Measurements from ENCODE around the gene PRDM16.

Gene PRDM16

GRCh38 chr1:3183411-3183810 lies 114.4 kb downstream of the PRDM16 start:
- no peak for DNase-seq (ENCODE audit: low spot score)

DNA sequence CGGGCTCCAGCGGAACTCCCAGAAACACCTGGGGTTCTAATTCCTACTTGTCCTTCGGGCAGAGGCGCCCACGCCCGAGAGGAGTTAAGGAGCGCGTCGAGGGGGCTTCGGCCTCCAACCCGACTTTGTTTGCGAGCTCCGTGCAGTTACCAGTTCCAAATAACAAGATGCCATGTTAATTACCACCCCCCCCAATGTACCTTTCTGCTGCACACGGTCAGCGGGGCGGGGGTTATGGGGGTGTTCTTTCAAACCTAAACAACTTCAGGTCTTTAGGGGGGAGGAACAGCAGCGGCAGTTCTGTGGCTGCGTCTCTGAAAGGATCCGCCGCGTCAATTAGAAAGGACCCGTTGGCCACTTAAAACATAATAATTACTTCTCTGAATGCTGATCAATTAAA lies 114.8 kb downstream of the PRDM16 start:
- no peak for DNase-seq (ENCODE audit: low spot score)

- DNase-seq (ENCODE audit: low spot score) = no peak
These were observed 115.7 kb downstream of the PRDM16 start for GRCh38 chr1:3184666-3185065.

- DNase-seq (ENCODE audit: low spot score) = no peak
These were observed 117.0 kb downstream of the PRDM16 start for GRCh38 chr1:3185896-3186525.

DNA sequence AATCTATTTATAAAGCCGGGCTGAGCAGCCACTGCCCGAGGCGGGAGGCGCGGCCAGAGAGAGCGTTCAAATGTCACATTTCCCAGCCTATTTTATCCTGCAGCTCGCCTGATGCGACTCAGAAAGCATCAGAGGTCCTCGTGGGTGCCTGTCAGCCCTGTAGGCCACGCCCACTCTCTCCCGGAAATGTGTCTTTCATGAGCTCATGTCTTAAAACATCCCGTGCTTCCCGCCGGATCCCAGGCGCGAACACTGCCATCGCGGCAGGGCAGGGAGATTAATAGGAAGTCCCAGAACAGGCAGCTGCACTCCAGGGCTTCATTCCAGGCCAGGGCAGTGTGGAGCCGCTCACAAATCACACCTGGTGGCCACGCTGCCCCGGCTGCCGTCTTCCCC lies 117.5 kb downstream of the PRDM16 start:
- DNase-seq (ENCODE audit: low spot score) = peak; percentile 79

GRCh38 chr1:3187415-3188149 lies 118.6 kb downstream of the PRDM16 start:
- DNase-seq (ENCODE audit: low spot score) = no peak

GRCh38 chr1:3188150-3188971 lies 119.4 kb downstream of the PRDM16 start:
- no peak for DNase-seq (ENCODE audit: low spot score)

DNA sequence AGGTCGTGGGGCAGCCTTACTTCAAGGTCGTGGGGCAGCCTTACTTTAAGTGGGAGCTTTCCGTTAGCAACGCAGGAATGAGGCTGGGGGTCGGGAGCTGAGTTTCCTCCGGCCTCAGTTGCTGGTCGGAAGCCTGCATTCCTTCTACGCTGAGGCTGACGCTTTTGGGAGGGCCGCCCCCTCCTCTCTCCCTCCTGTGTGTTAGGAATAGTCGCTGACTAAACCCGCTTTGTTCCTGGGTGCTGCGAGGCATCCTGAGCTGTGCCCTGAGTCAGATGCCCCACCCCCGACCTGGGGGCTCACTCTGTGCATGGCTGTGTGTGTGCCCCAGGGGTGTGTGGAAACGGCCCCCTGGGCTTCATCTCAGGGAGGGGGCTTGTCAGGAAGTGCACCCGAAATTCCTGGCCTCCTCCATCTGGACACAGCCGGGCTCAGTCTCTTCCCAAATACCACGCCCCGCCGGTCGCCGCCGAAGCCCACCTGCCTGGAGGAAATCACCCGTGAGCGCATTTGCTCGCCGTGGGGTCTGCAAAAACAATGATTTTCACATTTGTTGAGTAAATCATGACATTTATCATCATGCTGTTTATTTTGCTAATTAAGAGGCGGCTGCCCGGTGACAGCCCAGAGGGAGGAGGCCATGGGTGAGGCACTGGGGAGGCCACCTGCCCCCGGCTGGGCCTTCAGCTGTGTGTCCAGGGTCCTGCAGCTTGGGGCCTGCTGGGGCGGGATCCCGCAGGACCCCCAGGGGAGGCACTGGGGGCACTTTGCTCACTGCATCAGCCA lies 121.4 kb downstream of the PRDM16 start:
- no peak for DNase-seq (ENCODE audit: low spot score)

- DNase-seq (ENCODE audit: low spot score) = no peak
These were observed 123.4 kb downstream of the PRDM16 start for GRCh38 chr1:3192361-3192760.

- no peak for DNase-seq (ENCODE audit: low spot score)
These were observed 123.8 kb downstream of the PRDM16 start for GRCh38 chr1:3192825-3193224.

GRCh38 chr1:3193811-3194210 lies 124.8 kb downstream of the PRDM16 start:
- no peak for DNase-seq (ENCODE audit: low spot score)

DNA sequence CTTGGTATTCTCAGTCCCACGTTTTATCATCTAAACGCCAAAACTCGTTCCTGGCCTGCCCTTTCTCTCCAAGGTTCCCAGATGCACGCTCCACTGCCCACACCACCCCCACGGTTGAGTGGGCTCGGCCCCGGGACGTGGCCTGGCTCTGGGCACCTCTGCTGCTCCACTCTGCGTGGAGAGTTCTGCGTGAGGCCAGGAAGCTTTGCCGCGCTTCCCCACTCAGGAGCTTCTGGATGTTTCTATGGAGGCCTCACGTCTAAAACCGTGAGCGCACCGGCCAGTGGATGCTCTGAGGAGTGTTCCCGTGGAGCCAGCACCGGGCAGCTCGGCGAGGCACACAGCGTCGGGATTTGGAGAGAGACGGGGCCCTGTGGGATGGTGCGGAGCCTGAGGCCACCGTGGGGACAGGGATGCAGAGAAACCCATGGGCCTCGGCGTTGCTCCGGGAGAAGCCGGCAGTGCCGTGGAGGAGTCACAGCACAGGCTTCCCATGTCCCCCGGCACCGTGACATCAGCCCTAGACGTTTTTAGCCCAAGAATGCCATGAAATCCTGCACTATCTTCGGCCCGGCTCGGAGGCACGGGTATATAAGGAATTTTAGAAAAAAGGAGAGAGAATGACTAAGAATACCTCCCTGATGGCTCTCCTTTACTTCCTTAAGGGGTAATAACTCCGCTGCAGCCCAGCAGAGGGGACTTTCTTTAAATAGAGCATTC lies 125.9 kb downstream of the PRDM16 start:
- no peak for DNase-seq (ENCODE audit: low spot score)

GRCh38 chr1:3195480-3195815 lies 126.4 kb downstream of the PRDM16 start:
- no peak for DNase-seq (ENCODE audit: low spot score)

DNA sequence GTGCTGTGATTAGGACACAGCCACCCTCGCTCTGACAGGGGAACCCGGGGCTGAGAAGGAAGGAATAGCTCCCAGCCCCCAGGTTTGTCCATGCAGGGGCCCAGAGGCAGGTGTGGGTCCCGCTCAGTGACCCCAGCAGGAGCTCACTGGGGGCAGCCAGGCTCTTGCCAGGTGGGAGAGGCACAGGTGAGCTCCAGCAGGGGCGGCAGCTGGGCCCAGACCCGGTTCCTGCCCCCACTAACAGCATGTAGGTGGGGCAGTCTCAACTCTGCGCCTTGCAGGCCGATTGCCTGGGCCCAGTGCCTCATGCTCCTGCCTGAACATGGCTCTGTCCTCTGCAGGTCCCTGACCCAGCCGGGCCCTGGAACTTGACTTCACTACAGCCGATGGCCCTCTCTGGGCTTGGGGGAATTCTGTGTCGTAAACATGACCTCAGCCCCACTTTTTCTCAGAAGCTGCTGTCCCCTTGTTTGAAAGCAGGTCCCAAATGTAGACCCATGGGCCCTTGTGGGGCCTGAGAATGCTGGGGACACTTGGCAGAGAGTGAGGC lies 127.0 kb downstream of the PRDM16 start:
- no peak for DNase-seq (ENCODE audit: low spot score)

DNA sequence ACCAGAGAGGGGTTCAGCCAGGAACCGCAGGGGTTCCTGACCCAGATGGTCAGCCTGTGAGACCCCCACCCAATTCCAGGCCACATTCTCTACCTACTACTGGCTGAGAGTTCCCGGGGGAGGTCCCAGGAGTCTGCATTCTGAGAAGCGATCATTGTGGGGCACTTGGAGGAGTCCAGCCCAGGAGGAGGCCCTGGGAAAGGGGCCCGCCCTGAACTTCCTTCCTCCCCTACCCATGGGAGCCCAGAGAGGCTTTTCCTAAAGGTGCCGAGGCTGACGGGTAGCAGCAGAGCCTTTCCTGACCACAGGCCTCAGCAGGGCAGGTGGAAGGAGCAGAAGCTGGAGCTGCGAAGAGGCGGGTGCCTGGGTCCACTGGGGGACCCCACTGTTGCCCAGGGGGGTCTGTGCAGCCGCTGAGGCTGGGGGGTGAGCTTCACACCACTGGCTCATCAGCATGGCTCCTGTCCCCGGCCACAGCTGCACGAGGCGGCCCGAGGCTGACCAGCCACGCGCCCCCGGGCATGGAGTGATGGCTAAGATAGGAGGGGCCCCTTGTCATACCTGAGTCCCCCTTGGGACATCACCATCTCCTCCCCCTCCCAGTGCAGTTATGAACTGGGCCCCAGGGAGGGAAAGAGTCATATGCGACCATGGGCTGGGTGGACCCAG lies 127.7 kb downstream of the PRDM16 start:
- no peak for DNase-seq (ENCODE audit: low spot score)

GRCh38 chr1:3197781-3198316 lies 128.8 kb downstream of the PRDM16 start:
- no peak for DNase-seq (ENCODE audit: low spot score)

GRCh38 chr1:3198371-3199271 lies 129.6 kb downstream of the PRDM16 start:
- DNase-seq (ENCODE audit: low spot score) = no peak

DNA sequence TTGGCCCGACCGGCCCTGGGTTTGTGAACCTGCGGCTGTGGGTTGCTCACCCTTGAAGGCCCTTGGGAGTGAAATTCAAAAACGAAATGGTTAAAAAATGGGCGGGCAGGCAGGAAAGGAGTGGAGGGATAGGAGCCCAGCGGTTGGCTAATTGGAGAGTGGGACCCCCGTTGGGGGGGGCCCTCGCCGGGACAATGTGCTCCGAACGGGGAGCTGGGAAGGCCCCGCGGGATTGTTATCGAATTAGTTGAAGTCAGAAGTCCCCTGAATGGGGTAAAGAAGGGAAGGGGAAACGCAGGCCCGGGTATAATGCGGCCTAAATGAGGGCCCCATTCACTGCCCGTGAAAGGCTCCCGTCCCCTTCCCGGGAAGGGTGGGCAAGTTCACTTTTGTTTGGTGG lies 135.7 kb downstream of the PRDM16 start:
- no peak for DNase-seq (ENCODE audit: low spot score)

GRCh38 chr1:3205815-3206214 lies 136.8 kb downstream of the PRDM16 start:
- DNase-seq (ENCODE audit: low spot score) = no peak
